Right lung (tissue), 5 donors: ENCODE results near the gene TSPAN9. TPM values are rescaled to one million over a fixed set of nuclear protein-coding genes. Genes with fewer than 3 reads are reported as not detected.

Source experiments
- DNase-seq, 2 donors: peaks; one replicate each; pipeline ENCODE4 v3.0.0-alpha.2; 2013
- polyA plus RNA-seq, 5 donors: library from polyadenylated mRNA; unstranded; fragments of 120-200 nt; gene quantifications; one replicate each; pipeline versions ENCODE4 v1.2.1 to v1.2.3, GENCODE V29; 2013; ENCODE audit warnings: inconsistent platforms in 1 of 5, low replicate concordance in 1 of 5; ENCODE audit not compliant: insufficient read length in 5 of 5, insufficient read depth in 1 of 5

Gene TSPAN9
- polyA plus RNA-seq, 5 donors = 81.2 to 102 (median 91.2) TPM

GRCh38 chr12:3329361-3329760, 252.2 kb downstream of the TSPAN9 start:
- DNase-seq = no peak

DNA sequence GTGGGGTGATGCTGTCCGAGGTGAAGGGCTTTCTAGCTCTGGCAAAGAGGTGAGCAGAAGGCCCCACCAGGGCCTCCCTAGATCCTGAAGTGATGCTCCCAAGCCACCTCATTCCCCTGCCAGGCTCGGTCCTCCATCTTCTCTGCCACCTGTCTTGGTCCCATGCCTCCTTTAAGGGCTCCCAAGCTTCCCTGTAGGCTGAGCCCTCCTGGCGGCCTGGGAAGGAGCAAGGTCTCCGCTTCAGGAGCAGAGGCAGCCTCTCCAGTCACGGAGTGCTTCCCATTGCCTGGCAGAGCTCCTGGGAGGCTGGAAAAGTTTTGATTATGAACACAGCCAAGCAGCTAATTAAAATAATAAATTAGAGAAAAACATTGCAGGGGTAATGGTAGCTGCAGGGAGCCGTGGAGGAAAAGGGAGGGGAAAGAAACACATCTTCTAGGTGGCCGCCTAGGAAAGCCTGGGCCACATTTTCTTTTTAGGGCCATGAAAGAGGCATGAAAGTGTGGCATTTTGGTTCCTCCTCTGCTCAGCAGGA, 253.9 kb downstream of the TSPAN9 start:
- no peak for DNase-seq

GRCh38 chr12:3332188-3332587, 255.0 kb downstream of the TSPAN9 start:
- DNase-seq = no peak

DNA sequence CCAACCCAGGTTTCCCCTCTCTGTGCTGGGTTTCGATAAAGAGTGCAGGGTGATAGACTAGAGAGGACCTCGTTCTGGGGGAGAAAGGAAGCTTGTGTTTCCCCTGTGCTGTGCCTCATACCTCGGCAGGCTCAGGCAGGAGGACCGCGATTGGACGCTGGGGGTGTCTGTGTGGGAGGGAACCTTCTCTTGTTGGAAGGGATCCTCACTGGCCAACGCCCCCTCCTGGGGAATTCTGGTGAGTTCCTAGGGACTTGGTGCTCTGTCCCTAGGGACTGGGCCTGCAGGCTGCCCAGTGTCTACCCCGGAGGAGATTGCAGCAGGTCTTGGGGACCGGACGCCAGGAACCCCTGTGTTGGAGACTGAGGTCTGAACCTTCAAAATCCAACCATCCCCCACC, 256.4 kb downstream of the TSPAN9 start:
- DNase-seq = no peak

DNA sequence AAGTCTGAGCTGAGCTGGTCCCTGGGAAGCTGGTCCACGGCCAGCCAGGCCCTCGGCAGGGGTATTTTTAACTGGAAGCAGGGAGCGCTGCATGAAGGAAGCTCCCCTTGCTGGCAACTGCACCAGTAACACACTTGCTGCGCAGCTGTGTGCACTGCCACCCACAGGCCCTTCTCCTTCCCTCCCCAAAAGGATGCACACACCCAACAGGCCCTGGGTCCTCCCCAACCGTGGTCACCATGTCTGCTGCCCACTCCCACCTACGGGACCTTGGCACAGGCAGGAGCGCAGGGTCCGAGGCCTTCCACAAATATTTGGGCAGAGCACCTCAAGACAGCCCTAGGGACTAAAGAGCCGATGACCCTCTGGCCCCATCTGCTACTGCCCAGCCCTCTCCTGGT, 256.8 kb downstream of the TSPAN9 start:
- no peak for DNase-seq

- no peak for DNase-seq
These were observed 257.9 kb downstream of the TSPAN9 start for GRCh38 chr12:3335078-3335487.

Other genes starting within 250 kb of the TSPAN9 start
- 1 to 10 TPM; 5.2 to 8.3 (median 5.9) TPM for gene NRIP2, start 242.3 kb upstream of the TSPAN9 start, polyA plus RNA-seq
- 1 to 10 TPM; 1.7 to 4.4 (median 2.6) TPM for gene TEX52, start 220.3 kb upstream of the TSPAN9 start, polyA plus RNA-seq
- gene FOXM1, start 200.2 kb upstream of the TSPAN9 start, polyA plus RNA-seq = 10 to 100 TPM; 24.6 to 45.3 (median 32.0) TPM
- gene RHNO1, start 200.2 kb upstream of the TSPAN9 start, polyA plus RNA-seq = 10 to 100 TPM; 34.4 to 42.5 (median 41.5) TPM
- 10 to 100 TPM; 34.9 to 40.2 (median 35.9) TPM for gene TULP3, start 186.5 kb upstream of the TSPAN9 start, polyA plus RNA-seq
- gene TEAD4, start 118.0 kb upstream of the TSPAN9 start, polyA plus RNA-seq = 10 to 100 TPM; 11.6 to 15.6 (median 12.7) TPM